Lung (tissue), 12 donors: ENCODE data around the gene IHH. TPM values are rescaled to one million over a fixed set of nuclear protein-coding genes. Genes with fewer than 3 reads are reported as not detected.

Experiments
- ATAC-seq: fragments of 200-7000 bp; cut with Tn5 transposase; one replicate; pipeline ENCODE4 v1.9.1; 2020; ENCODE audit warnings: moderate number of reproducible peaks; ENCODE audit not compliant: insufficient read depth, low FRiP score
- DNase-seq, 3 donors: peaks; one replicate each; pipeline ENCODE4 v3.0.0-alpha.2; 2013 to 2017
- H3K27ac ChIP-seq, 2 donors: one replicate each; pipeline ENCODE4 v1.5.1; 2013; ENCODE audit warnings: mild to moderate bottlenecking in 2 of 2, moderate library complexity in 2 of 2, control low read depth in 1 of 2, inconsistent platforms in 1 of 2, low read depth in 1 of 2, low read length in 1 of 2
- H3K27me3 ChIP-seq, 3 donors: one replicate each; pipeline ENCODE4 v1.5.1; 2013; ENCODE audit warnings: low read length in 2 of 3; ENCODE audit not compliant: control insufficient read depth in 3 of 3, insufficient read depth in 3 of 3
- H3K36me3 ChIP-seq, 4 donors: one replicate each; pipeline ENCODE4 v1.5.1; 2013; ENCODE audit warnings: low read length in 4 of 4, mild to moderate bottlenecking in 1 of 4, moderate library complexity in 1 of 4; ENCODE audit not compliant: control insufficient read depth in 4 of 4, insufficient read depth in 4 of 4
- H3K4me1 ChIP-seq, 5 donors: one replicate each; pipeline ENCODE4 v1.5.1; 2013; ENCODE audit warnings: low read length in 5 of 5, mild to moderate bottlenecking in 2 of 5, moderate library complexity in 1 of 5; ENCODE audit not compliant: control insufficient read depth in 5 of 5, insufficient read depth in 5 of 5
- H3K4me3 ChIP-seq: one replicate; pipeline ENCODE4 v1.5.1; 2013; ENCODE audit warnings: mild to moderate bottlenecking, control low read depth, moderate library complexity
- H3K9ac ChIP-seq, 2 donors: one replicate each; pipeline ENCODE4 v1.5.1; 2013; ENCODE audit warnings: low read length in 2 of 2, control low read depth in 1 of 2; ENCODE audit not compliant: insufficient read depth in 1 of 2
- H3K9me3 ChIP-seq, 4 donors: one replicate each; pipeline ENCODE4 v1.5.1; 2013; ENCODE audit warnings: low read length in 3 of 4, mild to moderate bottlenecking in 1 of 4, moderate library complexity in 1 of 4; ENCODE audit not compliant: control insufficient read depth in 4 of 4, insufficient read depth in 3 of 4
- CTCF ChIP-seq: IDR thresholded peaks from 2 replicates; pipeline ENCODE4 v1.5.1; 2012; ENCODE audit warnings: mild to moderate bottlenecking; ENCODE audit errors: control extremely low read depth, extremely low read depth
- WGBS, 2 donors: extraction: QIAGEN DNeasy Blood & Tissue Kit; methylation state at CpG; one replicate each; pipeline ENCODE4 v1.1.7; 2013; 5-methylcytosine and 5-hydroxymethylcytosine counted together
- polyA plus RNA-seq, 2 donors: library from polyadenylated mRNA; stranded (reverse); fragments of 200-250 nt; gene quantifications; one replicate each; pipeline ENCODE4 v1.2.1, GENCODE V29; 2013
- total RNA-seq, 2 donors: library from RNA; depleted of rRNA in 1 of 2; stranded (reverse); fragments of >200 nt in 1 of 2; gene quantifications; one replicate each; pipeline ENCODE4 v1.2.1, GENCODE V29; 2014 to 2021
- donor health status: control.
- donor health status: control.
- donor health status: Bipolar disorder and iron deficiency.
- donor health status: healthy.
- donor health status: DM: yes; HTN: yes; CAD: no.

The IHH gene
- total and polyA plus RNA-seq, 4 donors = 0.55 to 4.4 (median 2.0) TPM

- Histone ChIP-seq H3K4me1 (peaks cover 0 to 5% (median 0%) of the 10 kb centered on the region in 5 donors), H3K27me3 (no peaks in the 10 kb centered on the region), H3K36me3 (peaks cover 0 to 4% (median under 1%) of the 10 kb centered on the region in 4 donors), H3K27ac (no peak overlapping the region), H3K9ac (no peak overlapping the region), H3K4me3 (no peak overlapping the region), H3K9me3 (no peaks in the 10 kb centered on the region)
- TF ChIP-seq CTCF = no peak
- ATAC-seq (no peak), DNase-seq (no peak)
- WGBS, 2 donors = 90 to 91% methylated on average over 1 of the region's 1 CpG
These were observed 34.8 kb upstream of the IHH start for GRCh38 chr2:219095406-219095935.

- WGBS, 2 donors = 50 to 71% methylated on average over 3 of the region's 3 CpGs
- DNase-seq (no peak), ATAC-seq (no peak)
- H3K36me3 ChIP-seq = peaks cover 0 to 4% (median under 1%) of the 10 kb centered on the region in 4 donors
- TF ChIP-seq CTCF = no peak
- H3K27me3 ChIP-seq = no peaks in the 10 kb centered on the region
- no peak overlapping the region for H3K4me3 ChIP-seq
- H3K4me1 ChIP-seq = peaks cover 0 to 5% (median 0%) of the 10 kb centered on the region in 5 donors
- no peak overlapping the region for H3K27ac ChIP-seq
- no peaks in the 10 kb centered on the region for H3K9me3 ChIP-seq
- H3K9ac ChIP-seq = no peak overlapping the region
These were observed 33.5 kb upstream of the IHH start for GRCh38 chr2:219094171-219094570.

- H3K9ac ChIP-seq = no peak overlapping the region
- H3K36me3 ChIP-seq = peaks cover 0 to 2% (median 0%) of the 10 kb centered on the region in 4 donors
- 69 to 82% methylated on average over 4 of the region's 4 CpGs for WGBS, 2 donors
- H3K9me3 ChIP-seq = no peaks in the 10 kb centered on the region
- H3K27me3 ChIP-seq = no peaks in the 10 kb centered on the region
- ATAC-seq (no peak), DNase-seq (no peak)
- no peak overlapping the region for H3K4me3 ChIP-seq
- no peak overlapping the region for H3K27ac ChIP-seq
- no peak for TF ChIP-seq CTCF
- peaks cover 0 to 8% (median 0%) of the 10 kb centered on the region in 5 donors for H3K4me1 ChIP-seq
These were observed 29.9 kb upstream of the IHH start for GRCh38 chr2:219090436-219091299.
